ENCODE data around the gene GALNT17.

- TF ChIP-seq POLR2A (IDR thresholded peaks at IDR 0.05; ENCODE audit: low read depth): no peak
- TF ChIP-seq POLR2AphosphoS5 (IDR thresholded peaks at IDR 0.05): no peak
- no peak for TF ChIP-seq CTCF (IDR thresholded peaks at IDR 0.05)
These were observed 386.9 kb downstream of the GALNT17 start for GRCh38 chr7:71518880-71519279.

All from esophagus muscularis mucosa (tissue), 3 donors.